Measurements from ENCODE around the gene ENC1. TPM values are rescaled to one million over a fixed set of nuclear protein-coding genes. Genes with fewer than 3 reads are reported as not detected.

The ENC1 gene
- total RNA-seq, 1 donor from 2014 or later, result 15.0 TPM

GRCh38 chr5:74598731-74599130 is 41.8 kb downstream of the ENC1 start:
- TF ChIP-seq, protein P1, sequence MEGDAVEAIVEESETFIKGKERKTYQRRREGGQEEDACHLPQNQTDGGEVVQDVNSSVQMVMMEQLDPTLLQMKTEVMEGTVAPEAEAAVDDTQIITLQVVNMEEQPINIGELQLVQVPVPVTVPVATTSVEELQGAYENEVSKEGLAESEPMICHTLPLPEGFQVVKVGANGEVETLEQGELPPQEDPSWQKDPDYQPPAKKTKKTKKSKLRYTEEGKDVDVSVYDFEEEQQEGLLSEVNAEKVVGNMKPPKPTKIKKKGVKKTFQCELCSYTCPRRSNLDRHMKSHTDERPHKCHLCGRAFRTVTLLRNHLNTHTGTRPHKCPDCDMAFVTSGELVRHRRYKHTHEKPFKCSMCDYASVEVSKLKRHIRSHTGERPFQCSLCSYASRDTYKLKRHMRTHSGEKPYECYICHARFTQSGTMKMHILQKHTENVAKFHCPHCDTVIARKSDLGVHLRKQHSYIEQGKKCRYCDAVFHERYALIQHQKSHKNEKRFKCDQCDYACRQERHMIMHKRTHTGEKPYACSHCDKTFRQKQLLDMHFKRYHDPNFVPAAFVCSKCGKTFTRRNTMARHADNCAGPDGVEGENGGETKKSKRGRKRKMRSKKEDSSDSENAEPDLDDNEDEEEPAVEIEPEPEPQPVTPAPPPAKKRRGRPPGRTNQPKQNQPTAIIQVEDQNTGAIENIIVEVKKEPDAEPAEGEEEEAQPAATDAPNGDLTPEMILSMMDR (IDR thresholded peaks at IDR 0.05), result no peak
- H3K36me3 ChIP-seq, result no peaks in the 10 kb centered on the region
- H3K4me3 ChIP-seq, result no peak overlapping the region
- intact Hi-C loops (cut with DNase I), result no loop called here
- no peak for DNase-seq
- no peak overlapping the region for H3K27ac ChIP-seq
- ATAC-seq, result no peak
- H3K9me3 ChIP-seq, result no peaks in the 10 kb centered on the region
- H3K4me1 ChIP-seq, result peaks cover 10% of the 10 kb centered on the region
- H3K27me3 ChIP-seq, result no peaks in the 10 kb centered on the region

- H3K36me3 ChIP-seq, result no peaks in the 10 kb centered on the region
- no peaks in the 10 kb centered on the region for H3K27me3 ChIP-seq
- H3K9me3 ChIP-seq, result no peaks in the 10 kb centered on the region
- TF ChIP-seq, protein P1 (IDR thresholded peaks at IDR 0.05), result no peak
- H3K4me3 ChIP-seq, result no peak overlapping the region
- H3K27ac ChIP-seq, result no peak overlapping the region
- intact Hi-C loops (cut with DNase I), result no loop called here
- no peak for ATAC-seq
- no peak for DNase-seq
- peaks cover 10% of the 10 kb centered on the region for H3K4me1 ChIP-seq
Observed at GRCh38 chr5:74596927-74597326, 43.6 kb downstream of the ENC1 start.

DNA sequence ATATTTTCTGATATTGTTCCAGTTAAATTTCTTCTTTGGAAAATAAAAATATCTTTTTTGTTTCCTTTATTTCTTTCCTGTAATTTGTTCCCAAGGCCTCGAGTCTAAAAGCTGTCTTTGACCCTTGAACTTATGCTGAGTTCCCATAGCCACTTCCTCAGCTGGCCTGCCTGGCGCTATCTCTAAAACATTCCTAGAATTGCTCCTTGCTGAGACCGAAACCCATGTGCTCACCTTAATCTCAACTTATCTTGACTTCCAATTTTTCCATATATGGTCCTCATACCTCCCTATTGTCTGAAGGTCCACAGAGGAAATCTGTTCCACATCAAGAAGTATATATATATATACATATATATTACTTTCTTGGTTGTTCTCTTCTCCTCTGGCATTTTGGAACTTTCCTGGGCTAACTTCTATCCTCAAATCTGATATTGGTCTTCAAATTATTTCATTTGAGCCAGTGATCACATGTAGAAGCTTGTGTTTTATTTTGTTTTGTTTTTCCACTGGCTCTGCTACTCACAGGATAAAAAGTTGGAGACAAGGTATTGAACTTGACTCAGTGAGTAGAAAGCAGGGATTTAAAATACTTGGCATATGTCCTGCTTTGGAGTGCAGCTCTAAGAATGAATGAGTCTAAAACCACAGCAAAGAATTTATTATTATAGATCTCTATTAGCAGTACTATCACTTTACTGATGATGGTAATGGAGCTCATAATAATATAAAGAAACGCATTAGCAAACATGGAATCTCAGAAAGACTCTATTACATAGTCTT is 45.2 kb downstream of the ENC1 start:
- H3K27ac ChIP-seq, result no peak overlapping the region
- DNase-seq, result no peak

GRCh38 chr5:74594137-74595040 is 46.1 kb downstream of the ENC1 start:
- DNase-seq (no peak), ATAC-seq (no peak)
- intact Hi-C loops (cut with DNase I), result no loop called here
- H3K27ac ChIP-seq, result no peak overlapping the region
- no peak overlapping the region for H3K4me3 ChIP-seq
- no peaks in the 10 kb centered on the region for H3K27me3 ChIP-seq
- TF ChIP-seq, protein P1 (IDR thresholded peaks at IDR 0.05), result no peak
- no peaks in the 10 kb centered on the region for H3K36me3 ChIP-seq
- peaks cover 8% of the 10 kb centered on the region for H3K4me1 ChIP-seq
- H3K9me3 ChIP-seq, result no peaks in the 10 kb centered on the region

More for the DNA sequence above, 45.2 kb downstream of the ENC1 start:
- TF ChIP-seq, protein P1 (IDR thresholded peaks at IDR 0.05), result no peak
- no peaks in the 10 kb centered on the region for H3K27me3 ChIP-seq
- H3K36me3 ChIP-seq, result no peaks in the 10 kb centered on the region
- H3K4me1 ChIP-seq, result peaks cover 10% of the 10 kb centered on the region
- H3K4me3 ChIP-seq, result no peak overlapping the region
- ATAC-seq, result peak; percentile 61
- no peaks in the 10 kb centered on the region for H3K9me3 ChIP-seq
- intact Hi-C loops (cut with DNase I), result no loop called here

- intact Hi-C loops (cut with DNase I), result no loop called here
- Histone ChIP-seq H3K4me3 (no peak overlapping the region), H3K4me1 (peaks cover 1% of the 10 kb centered on the region), H3K36me3 (no peaks in the 10 kb centered on the region), H3K27me3 (no peaks in the 10 kb centered on the region), H3K27ac (no peak overlapping the region), H3K9me3 (no peaks in the 10 kb centered on the region)
- ATAC-seq (no peak), DNase-seq (no peak)
- TF ChIP-seq, protein P1 (IDR thresholded peaks at IDR 0.05), result no peak
Observed at GRCh38 chr5:74589204-74590056, 51.1 kb downstream of the ENC1 start.

All from upper lobe of right lung (tissue), 1 donor.